ENCODE results near the gene PXYLP1. TPM values are rescaled to one million over a fixed set of nuclear protein-coding genes. Genes with fewer than 3 reads are reported as not detected.
A peak's percentile ranks its signal among the peaks of the same experiment; 100 is the strongest.

PXYLP1 gene
- total RNA-seq, 4 donors from 2014 or later, result 8.6 to 34.0 (median 19.8) TPM

DNA sequence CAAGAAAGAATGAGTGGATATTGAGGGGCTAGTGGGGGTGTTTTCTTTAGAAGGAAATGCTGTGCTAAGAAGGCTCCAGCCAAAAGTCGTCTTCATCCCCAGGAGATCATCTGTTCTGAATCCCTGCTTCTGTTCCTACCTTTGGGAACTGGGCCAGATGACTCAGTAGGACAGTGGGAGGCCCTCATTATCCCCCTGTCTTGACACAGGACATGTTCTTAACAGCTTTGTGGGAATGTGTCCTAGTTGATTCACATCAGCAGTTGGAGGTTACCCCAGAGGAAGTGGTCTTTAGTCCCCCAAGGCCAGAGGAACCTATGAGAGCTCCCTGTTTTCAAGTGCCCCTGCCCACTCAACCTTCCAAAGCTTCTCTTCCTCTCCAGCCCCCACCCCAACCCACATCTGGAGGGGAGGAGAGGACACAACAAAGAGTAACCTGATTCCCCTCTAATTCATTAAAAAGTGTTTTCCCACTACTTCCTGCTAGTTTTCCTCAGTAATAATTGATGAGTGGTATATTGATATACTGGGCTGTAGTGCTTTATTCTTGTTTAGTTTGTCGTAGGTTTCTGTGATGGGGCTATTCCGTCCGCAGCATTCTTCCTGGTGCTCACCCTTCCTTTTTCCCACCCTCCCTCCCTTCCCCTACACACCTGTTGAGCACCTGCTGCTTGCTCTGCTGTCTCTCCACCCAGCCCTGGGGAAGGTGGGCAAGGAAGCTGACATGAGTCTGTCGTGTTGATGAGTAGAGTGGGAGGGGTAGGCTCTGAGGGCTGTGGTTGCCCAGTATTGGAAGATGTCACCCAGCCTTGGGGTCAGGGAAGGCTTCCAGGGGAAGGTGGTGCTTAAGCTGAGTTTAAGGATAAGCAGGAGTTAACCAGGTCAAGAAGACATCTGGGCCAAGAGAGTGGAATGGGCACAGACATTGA is 9.3 kb downstream of the PXYLP1 start:
- no peaks in the 10 kb centered on the region for H3K9me3 ChIP-seq
- H3K36me3 ChIP-seq, result no peaks in the 10 kb centered on the region
- H3K27ac ChIP-seq, result no peak overlapping the region
- no peak overlapping the region for H3K4me3 ChIP-seq
- TF ChIP-seq CTCF (IDR thresholded peaks at IDR 0.05) (no peak), POLR2A (IDR thresholded peaks at IDR 0.05) (no peak)
- no peaks in the 10 kb centered on the region for H3K27me3 ChIP-seq
- H3K4me1 ChIP-seq, result peaks cover 0 to 7% (median 0%) of the 10 kb centered on the region in 4 donors
- no peak for DNase-seq

DNA sequence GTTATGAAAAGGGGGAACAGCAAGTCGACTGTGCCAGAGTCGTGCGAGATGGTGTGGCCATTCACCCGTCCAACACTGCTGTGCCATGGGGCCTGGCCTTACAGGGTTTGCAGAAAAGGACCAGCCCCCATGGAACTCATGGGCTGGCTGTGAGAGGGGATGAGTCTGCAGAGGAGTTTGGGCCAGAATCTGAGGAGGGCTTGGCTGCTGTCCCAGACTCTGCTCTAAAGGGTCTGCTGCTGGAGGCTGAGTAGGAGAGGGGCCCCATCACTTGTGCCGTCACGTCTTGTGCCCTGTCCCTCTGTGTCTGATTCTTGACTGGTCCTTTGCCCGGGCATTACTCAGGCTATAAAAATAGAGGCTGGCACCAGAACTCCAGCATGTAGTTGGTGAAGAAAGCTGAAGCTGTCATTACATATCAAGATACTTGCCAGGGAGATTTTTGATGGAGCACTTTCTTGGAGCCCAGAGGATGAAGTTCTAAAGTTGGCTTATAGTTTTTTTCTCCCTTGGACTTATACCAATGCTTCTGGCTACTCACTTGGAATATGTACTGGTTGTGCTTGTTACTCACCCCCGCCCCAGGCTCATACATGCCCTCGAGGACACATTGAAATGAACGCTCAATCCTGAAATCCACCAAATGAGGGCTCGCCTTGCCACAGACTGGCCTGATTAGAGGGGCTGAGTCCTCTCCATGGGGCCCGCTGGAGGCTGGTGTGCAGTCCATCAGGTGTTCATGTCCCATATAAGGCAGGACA is 10.2 kb downstream of the PXYLP1 start:
- Histone ChIP-seq H3K27me3 (no peaks in the 10 kb centered on the region), H3K9me3 (no peaks in the 10 kb centered on the region), H3K36me3 (no peaks in the 10 kb centered on the region), H3K27ac (no peak overlapping the region), H3K4me1 (peaks cover 0 to 7% (median 0%) of the 10 kb centered on the region in 4 donors), H3K4me3 (no peak overlapping the region)
- DNase-seq, result no peak
- no peak for TF ChIP-seq CTCF (IDR thresholded peaks at IDR 0.05)

GRCh38 chr3:141242377-141243092 is 10.9 kb downstream of the PXYLP1 start:
- H3K9me3 ChIP-seq, result no peaks in the 10 kb centered on the region
- H3K36me3 ChIP-seq, result no peaks in the 10 kb centered on the region
- no peak overlapping the region for H3K4me3 ChIP-seq
- H3K27ac ChIP-seq, result no peak overlapping the region
- TF ChIP-seq POLR2A (IDR thresholded peaks at IDR 0.05), result no peak
- no peak for TF ChIP-seq CTCF (IDR thresholded peaks at IDR 0.05)
- peaks cover 0 to 7% (median 0%) of the 10 kb centered on the region in 4 donors for H3K4me1 ChIP-seq
- no peak for DNase-seq
- H3K27me3 ChIP-seq, result no peaks in the 10 kb centered on the region

DNA sequence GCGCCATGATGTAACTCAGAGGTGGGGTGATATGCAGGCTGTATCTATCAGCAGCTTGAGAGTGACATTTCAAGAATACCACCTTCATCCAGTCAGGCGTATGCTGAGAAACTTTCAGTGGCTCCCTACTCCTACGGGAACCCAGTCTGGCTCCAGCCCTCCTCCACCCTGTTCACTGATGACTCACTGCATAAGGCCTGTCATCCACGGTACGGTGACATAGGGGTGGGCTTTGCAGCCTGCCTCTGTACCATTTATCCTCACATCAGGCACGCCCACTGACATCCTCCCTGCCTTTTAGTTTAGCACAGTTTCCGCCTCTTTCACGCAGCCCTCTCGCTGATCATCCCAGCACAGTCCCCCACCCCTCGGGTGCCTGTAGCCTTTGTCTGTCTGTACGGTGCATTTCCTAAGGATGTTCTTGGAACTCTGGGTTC is 11.7 kb downstream of the PXYLP1 start:
- Histone ChIP-seq H3K36me3 (no peaks in the 10 kb centered on the region), H3K4me3 (no peak overlapping the region), H3K9me3 (no peaks in the 10 kb centered on the region), H3K4me1 (peaks cover 0 to 7% (median 0%) of the 10 kb centered on the region in 4 donors), H3K27ac (no peak overlapping the region), H3K27me3 (no peaks in the 10 kb centered on the region)
- TF ChIP-seq CTCF (IDR thresholded peaks at IDR 0.05) (no peak), POLR2A (IDR thresholded peaks at IDR 0.05) (no peak)
- DNase-seq, result peak in 1 of 3 donors; percentile 20

DNA sequence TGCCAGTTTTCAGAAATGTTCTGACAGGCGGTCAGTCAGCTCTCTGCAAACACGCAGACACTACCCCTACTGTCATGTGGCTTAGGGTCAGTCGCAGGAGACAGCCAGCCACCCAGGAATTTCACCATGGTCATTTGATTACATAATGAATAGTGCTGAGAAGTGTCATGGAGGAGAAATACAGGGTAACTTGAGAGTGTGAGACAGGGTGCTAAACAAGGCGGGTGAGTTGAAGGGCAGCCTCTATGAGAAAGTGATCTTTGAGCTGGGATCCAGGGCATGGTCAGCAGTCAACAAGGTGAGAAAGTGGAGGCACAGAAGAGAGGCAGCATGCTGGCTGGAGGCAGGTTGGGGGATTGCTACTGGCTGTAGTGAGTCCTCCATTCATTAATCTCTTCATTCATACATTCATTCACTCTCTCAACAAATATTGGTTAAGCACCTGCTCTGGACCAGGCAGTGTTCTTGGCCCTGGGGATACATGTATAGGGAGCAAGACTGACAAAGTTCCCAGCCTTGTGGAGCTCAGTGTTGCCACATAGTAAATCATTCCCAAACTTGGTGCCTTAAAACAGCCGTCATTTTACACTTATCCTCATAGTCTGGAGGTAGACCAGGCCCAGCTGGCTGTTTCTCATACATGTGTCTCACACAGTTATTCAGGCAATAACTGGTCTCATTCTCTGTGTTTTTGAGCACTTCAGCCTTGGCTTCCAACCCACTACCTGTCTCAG is 14.8 kb downstream of the PXYLP1 start:
- TF ChIP-seq POLR2A (IDR thresholded peaks at IDR 0.05), result no peak
- no peak for TF ChIP-seq CTCF (IDR thresholded peaks at IDR 0.05)
- Histone ChIP-seq H3K9me3 (no peaks in the 10 kb centered on the region), H3K27ac (no peak overlapping the region), H3K36me3 (no peaks in the 10 kb centered on the region), H3K4me3 (no peak overlapping the region), H3K27me3 (no peaks in the 10 kb centered on the region), H3K4me1 (peaks cover 0 to 7% (median 0%) of the 10 kb centered on the region in 4 donors)
- no peak for DNase-seq

Measured in Peyer's patch (tissue), 4 donors.